CD14-positive monocyte (primary cell): ENCODE data around the gene EXOC3L1. TPM values are rescaled to one million over a fixed set of nuclear protein-coding genes. Genes with fewer than 3 reads are reported as not detected.
A peak's percentile ranks its signal among the peaks of the same experiment; 100 is the strongest.

ENCODE experiments used
- DNase-seq, 3 donors: peaks; one replicate each; pipeline ENCODE4 v3.0.0-alpha.2; 2011 to 2022
- H2AFZ ChIP-seq: 2 replicates; pipeline ENCODE4 v1.6.0; 2012; ENCODE audit warnings: mild to moderate bottlenecking, low read depth, low read length, inconsistent platforms; ENCODE audit not compliant: insufficient read depth, poor library complexity, severe bottlenecking
- H3K27ac ChIP-seq, 2 donors: 1 replicate in 1 of 2; 2 replicates in 1 of 2; pipeline ENCODE4 v1.5.1; 2012 to 2013; ENCODE audit warnings: low read length in 2 of 2, control low read depth in 1 of 2, inconsistent platforms in 1 of 2, low read depth in 1 of 2, mild to moderate bottlenecking in 1 of 2
- H3K27me3 ChIP-seq, 2 donors: one replicate each; pipeline versions ENCODE4 v1.6.0 to v1.6.1; 2011 to 2013; ENCODE audit warnings: low read length in 2 of 2; ENCODE audit not compliant: control insufficient read depth in 2 of 2, insufficient read depth in 2 of 2
- H3K36me3 ChIP-seq, 2 donors: replicated peaks in 1 of 2; 1 replicate in 1 of 2; 2 replicates in 1 of 2; pipeline versions ENCODE4 v1.5.1 to v1.6.1; 2012 to 2013; ENCODE audit warnings: low read length in 2 of 2, control low read depth in 1 of 2, inconsistent platforms in 1 of 2, mild to moderate bottlenecking in 1 of 2; ENCODE audit not compliant: insufficient read depth in 2 of 2, control insufficient read depth in 1 of 2
- H3K4me1 ChIP-seq, 2 donors: 1 replicate in 1 of 2; 2 replicates in 1 of 2; pipeline versions ENCODE4 v1.5.1 to v1.6.1; 2012 to 2013; ENCODE audit warnings: low read length in 2 of 2, control low read depth in 1 of 2, inconsistent platforms in 1 of 2, mild to moderate bottlenecking in 1 of 2, moderate library complexity in 1 of 2; ENCODE audit not compliant: insufficient read depth in 2 of 2, control insufficient read depth in 1 of 2
- H3K4me2 ChIP-seq: replicated peaks from 2 replicates; pipeline ENCODE3; 2012; ENCODE audit warnings: low read length, moderate library complexity, mild to moderate bottlenecking; ENCODE audit not compliant: poor library complexity, severe bottlenecking; ENCODE audit errors: extremely low read depth
- H3K4me3 ChIP-seq, 3 experiments: fragments of 200-600 bp in 1 of 3; sonication (generic) in 1 of 3; replicated peaks in 1 of 3; 1 replicate in 2 of 3; 2 replicates in 1 of 3; pipeline ENCODE4 v1.5.1; 2011 to 2013; ENCODE audit warnings: low read length in 3 of 3, mild to moderate bottlenecking in 3 of 3, control low read depth in 2 of 3, low read depth in 2 of 3, inconsistent platforms in 1 of 3, moderate library complexity in 1 of 3
- H3K79me2 ChIP-seq: 2 replicates; pipeline ENCODE4 v1.6.0; 2012; ENCODE audit warnings: mild to moderate bottlenecking, control low read depth, inconsistent platforms, low read length, moderate library complexity; ENCODE audit not compliant: insufficient read depth
- H3K9ac ChIP-seq: 2 replicates; pipeline ENCODE4 v1.6.0; 2017; ENCODE audit warnings: low read length, mild to moderate bottlenecking; ENCODE audit not compliant: insufficient read depth, poor library complexity, severe bottlenecking
- H3K9me3 ChIP-seq, 2 donors: replicated peaks in 1 of 2; 1 replicate in 1 of 2; 2 replicates in 1 of 2; pipeline versions ENCODE4 v1.5.1 to v1.6.1; 2012 to 2013; ENCODE audit warnings: low read length in 2 of 2, control low read depth in 1 of 2; ENCODE audit not compliant: control insufficient read depth in 1 of 2, insufficient read depth in 1 of 2
- H4K20me1 ChIP-seq: 2 replicates; pipeline ENCODE4 v1.6.0; 2012; ENCODE audit warnings: mild to moderate bottlenecking, low read length, control low read depth, moderate library complexity; ENCODE audit not compliant: insufficient read depth
- H3K27ac Mint-ChIP-seq, 7 donors: one replicate each; pipeline ENCODE4 v1.8.0; 2020; ENCODE audit warnings: mild to moderate bottlenecking in 7 of 7, mixed read lengths in 7 of 7, moderate library complexity in 6 of 7, inconsistent platforms in 2 of 7
- H3K27me3 Mint-ChIP-seq, 3 donors: one replicate each; pipeline ENCODE4 v1.8.0; 2021 to 2022; ENCODE audit warnings: low read depth in 3 of 3, mild to moderate bottlenecking in 3 of 3, mixed read lengths in 3 of 3, moderate library complexity in 3 of 3, inconsistent platforms in 1 of 3
- H3K36me3 Mint-ChIP-seq, 2 donors: one replicate each; pipeline ENCODE4 v1.8.0; 2020; ENCODE audit warnings: mixed read lengths in 2 of 2, inconsistent platforms in 1 of 2, mild to moderate bottlenecking in 1 of 2
- H3K4me1 Mint-ChIP-seq: one replicate; pipeline ENCODE4 v1.8.0; 2020; ENCODE audit warnings: mild to moderate bottlenecking, mixed read lengths
- H3K4me3 Mint-ChIP-seq, 2 donors: one replicate each; pipeline ENCODE4 v1.8.0; 2020; ENCODE audit warnings: mild to moderate bottlenecking in 2 of 2, mixed read lengths in 2 of 2, moderate library complexity in 1 of 2
- H3K9me3 Mint-ChIP-seq, 7 donors: one replicate each; pipeline ENCODE4 v1.8.0; 2020 to 2022; ENCODE audit warnings: mixed read lengths in 7 of 7, mild to moderate bottlenecking in 6 of 7, moderate library complexity in 6 of 7, inconsistent platforms in 2 of 7
- CTCF ChIP-seq: fragments of 200-600 bp; IDR thresholded peaks from one replicate; pipeline ENCODE4 v1.8.0; 2022; ENCODE audit warnings: antibody characterized with exemption, mild to moderate bottlenecking
- WGBS: methylation state at CpG from one replicate; pipeline ENCODE4 v1.1.5; 2013; ENCODE audit warnings: missing lambda C conversion rate; ENCODE audit not compliant: insufficient coverage; 5-methylcytosine and 5-hydroxymethylcytosine counted together
- intact Hi-C, 2 donors: fragments of 100-400 bp; cut with micrococcal nuclease; formaldehyde crosslinking; loops; one replicate each; pipeline versions ENCODE4 v1.15.0 to v1.15.1; 2023
- polyA plus RNA-seq, 3 donors: library from polyadenylated mRNA; depleted of rRNA in 1 of 3; unstranded in 2 of 3; stranded (reverse) in 1 of 3; fragments of 300-500 nt in 2 of 3; fragments of >200 nt in 1 of 3; fragmentation: Illumina TruSeq in 2 of 3; gene quantifications; 1 replicate in 2 of 3; 2 replicates in 1 of 3; pipeline ENCODE4 v1.2.3, GENCODE V29; 2012 to 2021

The EXOC3L1 gene
- polyA plus RNA-seq, 3 donors, result 2.8 to 3.7 (median 3.0) TPM

GRCh38 chr16:67200491-67200890, 10.6 kb upstream of the EXOC3L1 start:
- Histone ChIP-seq H3K4me1 (no peaks in the 10 kb centered on the region), H3K4me3 (no peak overlapping the region), H3K79me2 (no peaks in the 10 kb centered on the region), H3K9ac (no peak overlapping the region), H2AFZ (no peak overlapping the region), H3K27ac (no peak overlapping the region), H4K20me1 (peaks cover 45% of the 10 kb centered on the region), H3K36me3 (peaks cover 65 to 85% of the 10 kb centered on the region in 2 donors), H3K9me3 (no peaks in the 10 kb centered on the region), H3K4me2 (no peak overlapping the region), H3K27me3 (no peaks in the 10 kb centered on the region)
- intact Hi-C loops, result no loop called here
- TF ChIP-seq CTCF, result no peak
- Mint-ChIP-seq H3K4me1 (peaks cover 15% of the 10 kb centered on the region), H3K27ac (peak overlapping the region in 1 of 7 donors; percentile 46), H3K4me3 (no peak overlapping the region), H3K36me3 (peaks cover 61 to 88% of the 10 kb centered on the region in 2 donors), H3K9me3 (no peaks in the 10 kb centered on the region), H3K27me3 (peaks cover 0 to 3% (median 1%) of the 10 kb centered on the region in 3 donors)
- 98% methylated on average over 8 of the region's 8 CpGs for WGBS
- no peak for DNase-seq

GRCh38 chr16:67199808-67200198, 9.9 kb upstream of the EXOC3L1 start:
- H3K4me3 Mint-ChIP-seq, result peak overlapping the region; percentile 3 to 58

More at GRCh38 chr16:67199808-67200198, 9.9 kb upstream of the EXOC3L1 start:
- Histone ChIP-seq H3K4me2 (no peak overlapping the region), H3K9ac (no peak overlapping the region), H3K27ac (no peak overlapping the region), H2AFZ (no peak overlapping the region), H3K4me3 (no peak overlapping the region), H3K27me3 (no peaks in the 10 kb centered on the region), H3K36me3 (peaks cover 72 to 91% of the 10 kb centered on the region in 2 donors), H3K4me1 (no peaks in the 10 kb centered on the region), H3K9me3 (no peaks in the 10 kb centered on the region), H4K20me1 (peaks cover 52% of the 10 kb centered on the region), H3K79me2 (peaks cover 2% of the 10 kb centered on the region)
- H3K9me3 Mint-ChIP-seq, result no peaks in the 10 kb centered on the region
- peaks cover 0 to 3% (median 1%) of the 10 kb centered on the region in 3 donors for H3K27me3 Mint-ChIP-seq
- whole genome bisulfite sequencing, result 70% methylated on average over 20 of the region's 22 CpGs
- peaks cover 15% of the 10 kb centered on the region for H3K4me1 Mint-ChIP-seq
- peak overlapping the region in 2 of 7 donors; percentile 5 to 46 for H3K27ac Mint-ChIP-seq
- DNase-seq, result no peak
- intact Hi-C loops, result no loop called here
- peak; percentile 6 for TF ChIP-seq CTCF
- H3K36me3 Mint-ChIP-seq, result peaks cover 68 to 88% of the 10 kb centered on the region in 2 donors
